DMS153 treated with DMSO at 0.1 percent for 48 hours (cell line): Measurements from ENCODE around the gene ELF4.

Experiments
- DNase-seq: peaks from one replicate; lab custom pipeline; 2025; ENCODE audit not compliant: unreplicated experiment; lab: John Stamatoyannopoulos, UW

Gene ELF4

DNA sequence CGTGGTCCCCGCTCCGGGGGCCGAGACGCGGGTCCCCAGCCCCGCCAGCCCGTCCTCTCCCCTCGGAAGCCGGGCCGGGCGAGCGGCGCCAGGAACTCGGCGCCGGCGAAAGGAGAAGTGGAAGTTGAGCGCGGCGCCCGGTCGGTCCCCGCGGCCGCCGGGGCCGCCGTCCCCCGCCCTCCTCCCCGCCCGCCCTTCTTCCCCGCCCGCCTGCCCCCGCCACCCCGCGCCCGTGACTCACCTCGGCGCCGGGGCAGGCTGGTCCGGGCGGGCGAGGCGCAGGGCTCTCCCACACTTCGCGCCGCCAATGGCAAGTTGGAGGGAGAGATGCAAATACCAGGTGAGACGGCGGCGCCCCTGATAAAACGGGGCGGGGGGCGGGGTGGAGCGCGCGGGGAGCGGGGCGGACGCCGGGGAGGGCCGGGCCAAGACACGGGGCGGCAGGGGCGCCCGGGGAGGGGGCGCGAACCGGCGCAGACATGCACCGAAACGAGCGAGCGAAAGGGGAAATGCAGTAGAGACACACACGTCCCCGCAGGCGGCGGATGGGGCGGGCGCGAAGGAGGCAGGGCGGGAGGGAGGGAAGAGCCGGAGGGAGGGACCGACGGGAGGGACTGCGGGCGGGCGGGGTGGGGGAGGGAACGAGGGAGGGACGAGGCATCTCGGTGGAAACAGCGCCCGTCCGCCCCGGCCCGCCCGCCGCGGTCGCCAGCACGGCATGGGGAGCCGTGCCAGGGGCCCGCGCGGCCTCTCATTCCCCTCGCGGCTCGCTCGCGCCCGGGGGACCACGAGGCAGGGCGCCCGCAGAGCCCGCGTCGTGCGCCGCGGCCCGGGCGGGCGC lies at the start of gene ELF4:
ELF4 (minus strand) TSS at position 119 of the 841 bp plus-strand sequence. CDS start 29,167 bp downstream, outside the sequence.
- no peak for DNase-seq

- no peak for DNase-seq
Measured at GRCh38 chrX:130159776-130160175, 49.5 kb upstream of the ELF4 start.

GRCh38 chrX:130158311-130158710 lies 48.0 kb upstream of the ELF4 start:
- DNase-seq = no peak

DNA sequence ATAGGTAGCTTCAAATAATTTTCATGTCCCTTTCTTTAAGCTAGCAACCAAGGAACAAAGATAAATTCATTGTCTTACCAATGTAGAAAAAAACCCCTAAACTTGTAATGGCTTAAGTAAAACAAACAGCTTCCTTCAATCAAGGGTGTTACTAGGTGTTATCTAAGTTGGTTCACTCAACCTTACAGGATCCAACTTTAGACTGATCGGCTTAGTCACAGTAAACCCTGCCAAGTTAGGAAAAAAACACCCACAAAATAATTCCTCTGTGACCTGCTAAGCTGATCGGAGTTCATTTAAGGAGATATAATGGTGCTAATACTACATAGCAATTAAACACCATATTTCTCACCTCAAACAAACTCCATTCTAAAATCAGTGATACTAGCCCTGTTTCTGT lies 45.3 kb upstream of the ELF4 start:
- DNase-seq = no peak

DNA sequence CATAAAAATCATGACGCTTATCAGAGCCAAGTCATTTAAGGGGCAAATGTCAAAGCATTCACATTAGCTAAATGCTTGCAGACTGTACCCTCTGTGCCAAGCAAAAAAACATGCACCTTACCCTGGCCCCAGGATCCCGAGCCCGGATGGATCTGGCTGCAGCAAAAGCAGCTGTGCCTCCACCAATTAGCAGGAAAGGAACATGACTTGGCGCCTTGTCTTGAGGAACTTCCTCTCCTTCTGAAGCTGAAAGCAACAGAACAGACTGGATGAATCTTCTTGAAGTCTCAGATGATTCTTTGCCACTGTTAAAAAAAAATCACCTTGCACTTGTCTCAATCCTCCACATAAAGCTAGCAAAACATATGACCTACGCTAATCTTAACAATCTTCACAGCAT lies 37.3 kb upstream of the ELF4 start:
- DNase-seq = no peak

DNA sequence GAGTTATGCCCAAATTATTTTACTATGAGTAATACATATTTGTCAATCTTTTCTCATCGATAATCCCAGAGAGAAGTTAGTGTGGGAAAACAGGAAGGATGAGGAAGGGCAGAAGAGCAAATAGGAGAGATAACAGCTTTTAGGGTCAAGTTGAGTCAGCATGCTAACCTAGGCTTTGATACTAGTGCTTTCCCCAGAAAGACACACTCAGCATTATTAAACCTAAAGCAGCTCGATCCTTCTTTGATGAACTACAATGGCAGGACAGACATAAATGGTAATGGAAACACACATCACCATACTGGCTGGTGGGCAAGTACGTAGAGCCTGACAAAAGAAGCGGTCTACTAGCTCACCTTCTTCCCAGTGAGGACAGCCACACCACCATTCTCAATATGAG lies 34.8 kb upstream of the ELF4 start:
- no peak for DNase-seq

GRCh38 chrX:130144509-130144908 lies 34.2 kb upstream of the ELF4 start:
- no peak for DNase-seq

DNA sequence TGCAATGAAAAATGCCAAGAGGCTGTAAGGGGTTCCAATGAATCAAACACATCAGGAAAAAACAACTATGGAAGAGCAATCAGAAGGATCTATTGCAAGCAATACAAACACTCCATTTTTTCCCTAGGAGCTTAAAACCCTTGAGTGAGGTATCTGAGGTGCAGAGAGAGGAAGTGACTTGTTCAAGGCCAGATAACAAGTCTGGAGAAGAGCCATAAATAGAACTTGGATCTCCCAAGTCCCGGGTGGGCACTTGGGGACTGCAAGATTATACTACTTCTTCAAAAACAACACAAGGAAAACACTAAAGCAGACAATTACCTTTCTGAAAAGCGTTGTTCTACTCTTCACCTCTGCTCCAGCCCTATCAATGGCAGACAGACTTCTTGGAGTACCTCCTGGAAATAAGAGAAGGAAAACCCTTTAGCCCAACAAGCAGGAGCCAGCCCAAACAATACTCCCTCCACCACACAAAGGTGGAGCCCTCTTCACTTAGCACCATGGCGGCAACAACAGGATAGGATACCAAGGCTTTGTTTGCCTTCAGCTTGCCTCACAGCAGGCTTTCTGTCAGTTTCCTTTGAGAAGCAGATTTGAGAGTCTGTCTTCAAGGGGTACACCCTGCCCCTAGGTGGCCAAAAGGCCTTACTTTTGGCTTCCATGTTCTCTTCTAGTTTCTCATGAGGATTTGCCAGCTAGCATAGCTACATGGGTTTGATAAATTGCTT lies 29.3 kb upstream of the ELF4 start:
- no peak for DNase-seq

DNA sequence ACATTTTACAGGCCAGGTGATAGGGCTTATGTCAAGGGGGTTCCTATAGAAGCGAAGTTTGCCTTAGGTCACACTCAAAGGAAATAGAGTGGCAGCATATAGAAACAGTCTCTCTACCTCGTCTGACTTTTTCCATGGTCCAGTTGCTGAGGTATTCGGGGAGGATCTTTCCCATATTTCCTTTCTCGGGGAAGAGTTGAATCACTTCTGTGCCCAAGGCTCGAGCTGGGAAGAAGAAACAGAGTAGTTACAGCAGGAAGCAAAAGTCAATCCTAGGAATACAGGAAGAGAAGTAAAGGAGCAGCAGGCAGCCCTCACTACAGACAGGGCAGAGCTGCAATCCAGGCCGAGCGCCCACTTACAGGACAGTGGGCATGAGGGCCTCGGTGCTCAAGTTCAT lies 26.7 kb upstream of the ELF4 start:
- DNase-seq = no peak

DNA sequence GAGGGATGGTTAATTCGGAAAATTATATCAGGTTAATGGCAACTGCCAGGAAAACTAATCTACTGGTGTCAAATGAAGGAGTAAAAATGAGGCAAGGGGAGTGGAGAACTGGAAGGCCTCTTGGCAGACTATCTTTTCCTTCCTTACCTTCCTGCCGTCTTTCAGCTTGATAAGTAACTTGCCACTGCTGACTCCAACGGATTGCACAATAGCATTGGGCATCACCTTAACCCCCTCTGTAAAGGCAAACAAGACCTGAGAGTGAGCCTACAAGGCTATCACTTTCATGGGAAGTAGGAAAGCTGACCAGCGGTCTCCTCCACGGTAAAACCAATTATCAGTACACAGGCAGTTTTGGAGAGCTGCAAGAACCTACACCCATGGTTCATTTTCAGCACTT lies 26.2 kb upstream of the ELF4 start:
- no peak for DNase-seq

DNA sequence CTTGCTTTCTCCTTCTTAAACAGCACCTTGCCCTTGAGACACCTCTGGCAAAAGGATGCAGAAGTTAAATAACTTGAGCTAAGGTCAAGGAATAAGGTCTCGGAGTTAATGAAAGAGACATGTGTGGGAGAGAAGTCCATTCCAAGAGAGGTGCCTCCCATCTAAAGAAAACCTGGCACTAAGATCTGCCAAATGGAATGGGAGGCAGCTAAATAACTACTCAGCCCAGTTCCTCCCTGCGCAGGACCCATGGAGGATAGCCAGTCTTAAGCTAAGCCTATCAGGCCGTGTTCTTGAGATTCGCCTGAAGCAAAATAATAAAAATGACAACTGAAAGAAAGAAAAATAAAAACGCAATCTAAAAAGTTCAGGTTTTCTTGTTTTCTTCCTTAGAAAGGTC lies 20.7 kb upstream of the ELF4 start:
- no peak for DNase-seq

GRCh38 chrX:130125091-130125874 lies 15.0 kb upstream of the ELF4 start:
- no peak for DNase-seq

GRCh38 chrX:130124577-130124976 lies 14.3 kb upstream of the ELF4 start:
- DNase-seq = no peak

GRCh38 chrX:130121505-130121800 lies 11.2 kb upstream of the ELF4 start:
- DNase-seq = no peak

GRCh38 chrX:130120746-130121504 lies 10.6 kb upstream of the ELF4 start:
- DNase-seq = no peak

GRCh38 chrX:130120321-130120731 lies 10.0 kb upstream of the ELF4 start:
- no peak for DNase-seq

GRCh38 chrX:130119312-130119898 lies 9.1 kb upstream of the ELF4 start:
- no peak for DNase-seq

GRCh38 chrX:130118441-130119311 lies 8.4 kb upstream of the ELF4 start:
- DNase-seq = no peak

GRCh38 chrX:130117166-130117565 lies 6.9 kb upstream of the ELF4 start:
- DNase-seq = no peak
